GM20000 (cell line): ENCODE measurements around the gene RABIF.
"Not testable (repeated sequence)": the region's sequence is repeated elsewhere in the genome, so short reads cannot be mapped to it uniquely, and the experiment has no call there.

Source experiments
- DNase-seq: peaks from one replicate; pipeline ENCODE4 v3.0.0; 2012; ENCODE audit warnings: low spot score
- CTCF ChIP-seq: IDR thresholded peaks from 2 replicates; pipeline ENCODE4 v1.5.1; 2012; ENCODE audit warnings: mild to moderate bottlenecking, control low read depth; ENCODE audit errors: extremely low read depth, missing control alignments

RABIF gene

GRCh38 chr1:202923533-202923932 lies 34.6 kb upstream of the RABIF start:
- no peak for DNase-seq
- TF ChIP-seq CTCF = no peak

- TF ChIP-seq CTCF = no peak
Observed at GRCh38 chr1:202919615-202920014, 30.7 kb upstream of the RABIF start.

GRCh38 chr1:202915146-202915545 lies 26.2 kb upstream of the RABIF start:
- TF ChIP-seq CTCF = no peak
- no peak for DNase-seq

More at GRCh38 chr1:202919615-202920014, 30.7 kb upstream of the RABIF start:
- DNase-seq = no peak

GRCh38 chr1:202912476-202912875 lies 23.5 kb upstream of the RABIF start:
- DNase-seq = not testable (repeated sequence)

- TF ChIP-seq CTCF = no peak
- no peak for DNase-seq
Observed at GRCh38 chr1:202909494-202909893, 20.5 kb upstream of the RABIF start.

- no peak for DNase-seq
- no peak for TF ChIP-seq CTCF
Observed at GRCh38 chr1:202908998-202909397, 20.0 kb upstream of the RABIF start.

GRCh38 chr1:202905331-202905730 lies 16.4 kb upstream of the RABIF start:
- no peak for TF ChIP-seq CTCF
- no peak for DNase-seq

- not testable (repeated sequence) for DNase-seq
Observed at GRCh38 chr1:202903808-202904207, 14.9 kb upstream of the RABIF start.

- no peak for DNase-seq
- TF ChIP-seq CTCF = no peak
Observed at GRCh38 chr1:202901555-202901954, 12.6 kb upstream of the RABIF start.
